SK-N-SH treated with all-trans-retinoic acid at 6 μM for 48 hours (cell line): ENCODE data around the gene NRXN2.

Experiments
- CREB5 ChIP-seq: fragments of 250-450 bp; sonication (Bioruptor Pico); IDR thresholded peaks from 2 replicates; pipeline ENCODE4 v1.5.1; 2020; ENCODE audit warnings: low read depth, mild to moderate bottlenecking, moderate library complexity
- CSDC2 ChIP-seq: fragments of 250-450 bp; sonication (Bioruptor Pico); IDR thresholded peaks from 2 replicates; pipeline ENCODE4 v1.5.0; 2020; ENCODE audit warnings: mild to moderate bottlenecking, moderate library complexity
- ESRRG ChIP-seq: fragments of 250-450 bp; sonication (Bioruptor Pico); IDR thresholded peaks from 2 replicates; pipeline ENCODE4 v1.6.1; 2021; ENCODE audit warnings: mild to moderate bottlenecking
- GLIS3 ChIP-seq: fragments of 250-450 bp; sonication (Bioruptor Pico); IDR thresholded peaks from 2 replicates; pipeline ENCODE4 v1.5.0; 2020; ENCODE audit warnings: mild to moderate bottlenecking, moderate library complexity
- OSR1 ChIP-seq: fragments of 250-450 bp; sonication (Bioruptor Pico); IDR thresholded peaks from 2 replicates; pipeline ENCODE4 v1.8.0; 2022; ENCODE audit warnings: moderate library complexity, mild to moderate bottlenecking, inconsistent platforms
- PATZ1 ChIP-seq: fragments of 250-450 bp; sonication (Bioruptor Pico); IDR thresholded peaks from 2 replicates; pipeline ENCODE4 v1.8.0; 2020; ENCODE audit warnings: mild to moderate bottlenecking, moderate library complexity, borderline replicate concordance
- PPARA ChIP-seq: fragments of 250-450 bp; sonication (Bioruptor Pico); IDR thresholded peaks from 2 replicates; pipeline ENCODE4 v1.5.0; 2020; ENCODE audit warnings: mild to moderate bottlenecking, borderline replicate concordance
- SNAI2 ChIP-seq: fragments of 250-450 bp; sonication (Bioruptor Pico); IDR thresholded peaks from 2 replicates; pipeline ENCODE4 v1.5.0; 2020; ENCODE audit warnings: mild to moderate bottlenecking, moderate library complexity
- TCF4 ChIP-seq: fragments of 250-450 bp; sonication (Bioruptor Pico); IDR thresholded peaks from 2 replicates; pipeline ENCODE4 v1.8.0; 2021; ENCODE audit warnings: mild to moderate bottlenecking, moderate library complexity, borderline replicate concordance
- TOX ChIP-seq: fragments of 250-450 bp; sonication (Bioruptor Pico); IDR thresholded peaks from 2 replicates; pipeline ENCODE4 v1.8.0; 2021; ENCODE audit warnings: mild to moderate bottlenecking, moderate library complexity, borderline replicate concordance
- ZNF70 ChIP-seq: fragments of 450-650 bp; formaldehyde crosslinking; IDR thresholded peaks from 2 replicates; pipeline ENCODE4 v1.5.0; 2020; ENCODE audit warnings: mild to moderate bottlenecking, moderate library complexity
- TF ChIP-seq, protein P1 (sequence below): fragments of 250-450 bp; sonication (Bioruptor Pico); IDR thresholded peaks from 2 replicates; pipeline ENCODE4 v1.8.0; 2021; ENCODE audit warnings: low read depth, mild to moderate bottlenecking, moderate library complexity, borderline replicate concordance

- TF ChIP-seq ESRRG: no peak
- TF ChIP-seq SNAI2 (CRISPR knock-in tag): no peak
- no peak for TF ChIP-seq OSR1 (CRISPR knock-in tag)
- TF ChIP-seq PATZ1 (CRISPR knock-in tag): no peak
- TF ChIP-seq TCF4 (CRISPR knock-in tag): no peak
- TF ChIP-seq, protein P1, sequence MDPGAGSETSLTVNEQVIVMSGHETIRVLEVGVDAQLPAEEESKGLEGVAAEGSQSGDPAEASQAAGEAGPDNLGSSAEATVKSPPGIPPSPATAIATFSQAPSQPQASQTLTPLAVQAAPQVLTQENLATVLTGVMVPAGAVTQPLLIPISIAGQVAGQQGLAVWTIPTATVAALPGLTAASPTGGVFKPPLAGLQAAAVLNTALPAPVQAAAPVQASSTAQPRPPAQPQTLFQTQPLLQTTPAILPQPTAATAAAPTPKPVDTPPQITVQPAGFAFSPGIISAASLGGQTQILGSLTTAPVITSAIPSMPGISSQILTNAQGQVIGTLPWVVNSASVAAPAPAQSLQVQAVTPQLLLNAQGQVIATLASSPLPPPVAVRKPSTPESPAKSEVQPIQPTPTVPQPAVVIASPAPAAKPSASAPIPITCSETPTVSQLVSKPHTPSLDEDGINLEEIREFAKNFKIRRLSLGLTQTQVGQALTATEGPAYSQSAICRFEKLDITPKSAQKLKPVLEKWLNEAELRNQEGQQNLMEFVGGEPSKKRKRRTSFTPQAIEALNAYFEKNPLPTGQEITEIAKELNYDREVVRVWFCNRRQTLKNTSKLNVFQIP (CRISPR knock-in tag): no peak
- TF ChIP-seq CREB5 (CRISPR knock-in tag): no peak
- no peak for TF ChIP-seq CSDC2
- TF ChIP-seq ZNF70: no peak
- no peak for TF ChIP-seq GLIS3 (CRISPR knock-in tag)
- TF ChIP-seq PPARA: no peak
- no peak for TF ChIP-seq TOX
Observed at GRCh38 chr11:64619196-64619595, 103.8 kb downstream of the NRXN2 start.
